GM12864 (cell line): ENCODE results near the gene BRD4.

Source experiments
- DNase-seq: peaks from one replicate; pipeline ENCODE4 v3.0.0-alpha.2; 2011; ENCODE audit warnings: low read depth
- H3K4me3 ChIP-seq: 2 replicates; pipeline ENCODE4 v1.5.1; 2011; ENCODE audit warnings: mild to moderate bottlenecking, low read depth, low read length, control low read depth
- CTCF ChIP-seq: IDR thresholded peaks from 2 replicates; pipeline ENCODE4 v1.5.1; 2011; ENCODE audit warnings: low read depth, mild to moderate bottlenecking, moderate library complexity, low read length, control low read depth, inconsistent platforms; ENCODE audit errors: missing control alignments

Gene BRD4

GRCh38 chr19:15331419-15332310 lies 674 bp downstream of the BRD4 start:
- DNase-seq, result no peak
- TF ChIP-seq CTCF, result no peak

DNA sequence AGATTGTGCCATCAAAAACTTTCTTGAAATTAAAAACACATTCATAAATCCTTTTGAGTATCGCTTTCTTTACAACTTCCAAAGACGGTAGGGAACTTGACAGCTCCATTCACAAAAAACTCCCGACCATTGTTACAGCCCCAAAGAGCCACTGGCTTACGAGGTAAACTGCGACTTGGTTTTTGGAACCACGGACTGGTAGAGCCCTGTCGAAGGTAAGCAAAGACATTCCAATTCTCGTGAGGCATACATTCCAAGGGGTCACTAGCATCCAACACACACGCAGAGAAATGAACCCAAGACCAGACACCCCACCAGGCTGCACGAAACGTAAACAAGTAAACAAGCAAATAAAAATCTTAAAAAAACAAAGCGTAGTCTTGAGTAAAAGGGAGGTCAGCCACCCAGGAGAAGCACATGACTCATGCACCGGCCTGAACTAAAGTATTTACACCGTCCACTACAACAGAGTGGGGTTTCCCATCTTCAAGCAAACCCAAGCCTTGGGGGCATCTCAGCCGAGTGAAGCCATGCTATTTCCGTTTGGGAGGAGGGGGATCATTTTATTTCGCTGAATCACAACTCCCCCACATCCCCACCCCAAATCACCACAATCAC lies 1.4 kb downstream of the BRD4 start:
- peak overlapping the region; percentile 67 for H3K4me3 ChIP-seq
- DNase-seq, result no peak
- no peak for TF ChIP-seq CTCF

More at GRCh38 chr19:15331419-15332310, 674 bp downstream of the BRD4 start:
- H3K4me3 ChIP-seq, result peak overlapping the region; percentile 67

GRCh38 chr19:15328312-15328711 lies 4.0 kb downstream of the BRD4 start:
- TF ChIP-seq CTCF, result no peak
- no peak for DNase-seq

DNA sequence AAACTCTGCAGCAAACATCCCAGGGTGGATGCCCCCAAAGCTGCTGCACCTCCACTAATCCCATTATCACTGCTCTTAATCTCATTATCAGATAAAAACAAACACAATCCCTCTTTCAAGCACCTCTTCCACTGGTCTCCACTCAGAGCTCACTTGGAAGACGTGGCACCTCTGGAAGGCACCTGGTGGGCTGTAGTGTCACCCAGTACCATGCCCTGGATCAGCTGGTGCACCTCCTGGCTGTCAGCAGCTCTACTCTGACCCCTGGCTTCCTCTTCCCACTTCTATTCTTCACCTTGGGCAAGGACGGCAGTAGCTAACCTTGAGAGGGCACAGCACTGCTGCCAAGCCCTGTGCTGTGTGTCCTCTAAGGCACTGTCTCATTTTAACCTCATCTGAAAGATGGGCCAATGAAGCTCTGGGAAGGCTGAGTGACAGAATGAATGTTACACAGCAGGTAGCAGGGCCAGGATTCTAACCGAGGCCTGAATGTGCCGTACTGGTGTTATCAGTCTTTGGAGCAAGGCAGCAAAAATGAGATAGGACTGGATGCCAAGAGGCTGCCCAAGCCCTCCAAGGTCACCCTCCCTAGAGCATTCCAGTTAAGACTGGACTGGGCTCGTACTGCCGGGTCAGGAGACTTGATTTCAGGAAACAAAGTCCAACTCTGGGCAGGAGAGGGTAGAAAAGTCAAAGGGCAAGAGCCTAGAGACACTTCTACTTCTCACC lies 7.4 kb downstream of the BRD4 start:
- TF ChIP-seq CTCF, result no peak
- DNase-seq, result no peak
- H3K4me3 ChIP-seq, result no peak overlapping the region

More at GRCh38 chr19:15328312-15328711, 4.0 kb downstream of the BRD4 start:
- H3K4me3 ChIP-seq, result no peak overlapping the region

DNA sequence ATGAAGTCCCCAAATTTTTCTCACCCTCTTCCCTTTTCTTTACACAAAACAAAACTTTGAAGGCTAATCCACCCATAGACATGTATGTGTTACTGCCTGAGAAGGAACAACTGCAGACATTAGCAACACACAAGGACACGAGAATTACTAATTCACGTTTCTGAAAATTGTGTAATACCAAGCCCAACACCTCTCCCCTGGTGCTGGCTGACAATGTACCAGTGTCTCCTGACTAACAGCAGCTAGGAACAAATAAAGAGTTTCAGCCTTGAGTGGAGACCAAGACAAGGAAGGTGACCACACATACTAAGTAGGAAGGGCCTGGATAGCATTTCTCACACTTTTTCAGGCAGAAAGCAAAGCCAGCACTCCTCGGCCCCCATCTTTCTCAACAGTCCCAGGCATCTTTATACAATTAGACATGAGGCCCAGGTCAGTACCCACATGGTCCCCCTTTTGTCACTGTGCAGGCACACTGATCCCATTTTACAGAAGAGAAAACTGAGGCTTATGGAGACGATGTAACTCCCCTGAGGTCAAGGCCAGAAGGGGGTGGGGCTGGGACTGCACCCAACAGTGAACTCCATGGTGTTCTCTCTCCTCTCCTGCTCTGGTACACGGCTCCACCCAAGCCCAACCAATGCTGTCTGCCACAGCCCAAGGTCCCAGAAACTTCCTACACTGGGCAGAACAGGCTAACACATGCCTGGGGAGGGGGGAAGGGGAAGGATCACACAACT lies 8.7 kb downstream of the BRD4 start:
- TF ChIP-seq CTCF, result no peak

DNA sequence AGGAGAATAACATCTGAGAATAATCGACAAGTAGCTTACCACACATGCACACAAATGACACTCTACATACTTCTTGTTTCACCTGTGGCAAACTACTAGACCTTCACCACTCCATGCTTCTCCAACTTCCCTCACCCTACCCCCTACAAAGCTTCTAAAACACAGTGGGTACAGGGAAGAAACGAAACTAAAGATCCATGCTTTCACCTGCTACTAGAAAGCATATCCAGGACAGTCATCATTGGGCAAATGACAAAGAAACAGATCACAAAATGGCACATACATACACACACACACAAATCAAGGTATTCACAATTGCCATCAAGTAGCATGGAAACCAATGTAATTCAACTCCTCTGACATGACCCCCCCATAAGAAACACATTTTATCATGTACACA lies 10.6 kb downstream of the BRD4 start:
- no peak for TF ChIP-seq CTCF
- DNase-seq, result no peak
- H3K4me3 ChIP-seq, result no peak overlapping the region

More for the DNA sequence above, 8.7 kb downstream of the BRD4 start:
- H3K4me3 ChIP-seq, result no peak overlapping the region
- no peak for DNase-seq
